PC-3 (cell line): ENCODE results near the gene IZUMO1. TPM values are rescaled to one million over a fixed set of nuclear protein-coding genes. Genes with fewer than 3 reads are reported as not detected.

Experiments
- ATAC-seq: fragments of 200-7000 bp; cut with Tn5 transposase; 2 replicates; pipeline ENCODE4 v1.9.1; 2020; ENCODE audit warnings: mild to moderate bottlenecking, moderate library complexity
- BruUV-seq: library from RNA; stranded (reverse); fragments of 400-500 nt; replicated peaks from 2 replicates; lab custom pipeline; 2021; lab: Mats Ljungman, UMichigan
- CTCF ChIA-PET: fragments of 300-600 bp; sonication (Branson Sonifier 250); formaldehyde crosslinking; loops from one replicate; lab custom pipeline; 2022; ENCODE audit warnings: antibody characterized with exemption; lab: Charles Lee
- POLR2A ChIA-PET: fragments of 300-600 bp; sonication (Branson Sonifier 250); formaldehyde crosslinking; loops from one replicate; lab custom pipeline; 2022; ENCODE audit warnings: antibody characterized with exemption; ENCODE audit not compliant: unreplicated experiment; lab: Charles Lee
- DNase-seq: peaks from one replicate; pipeline ENCODE4 v3.0.0-alpha.2; 2015
- H2AFZ ChIP-seq: fragments of 300-600 bp; sonication (generic); 2 replicates; pipeline ENCODE4 v1.6.0; 2016; ENCODE audit warnings: antibody characterized with exemption, low read length
- H3F3A ChIP-seq: fragments of 300-600 bp; sonication (generic); one replicate; pipeline ENCODE4 v1.6.0; 2017; ENCODE audit warnings: antibody characterized with exemption, low read length, control low read depth, mild to moderate bottlenecking; ENCODE audit not compliant: unreplicated experiment
- H3K27ac ChIP-seq: fragments of 300-600 bp; sonication (generic); 2 replicates; pipeline ENCODE4 v1.5.1; 2016; ENCODE audit warnings: mild to moderate bottlenecking, low read length
- H3K27me3 ChIP-seq: fragments of 300-600 bp; sonication (generic); 2 replicates; pipeline ENCODE4 v1.6.1; 2016; ENCODE audit warnings: low read length, mixed read lengths
- H3K36me3 ChIP-seq: fragments of 300-600 bp; sonication (generic); 2 replicates; pipeline ENCODE4 v1.6.1; 2016; ENCODE audit warnings: low read depth, mixed run types, low read length, mixed read lengths
- H3K4me1 ChIP-seq: fragments of 300-600 bp; sonication (generic); 2 replicates; pipeline ENCODE4 v1.5.1; 2016; ENCODE audit warnings: low read length; ENCODE audit not compliant: insufficient read depth
- H3K4me2 ChIP-seq: fragments of 300-600 bp; sonication (generic); 2 replicates; pipeline ENCODE4 v1.6.0; 2016; ENCODE audit warnings: low read length
- H3K4me3 ChIP-seq: fragments of 300-600 bp; sonication (generic); 2 replicates; pipeline ENCODE4 v1.5.1; 2016; ENCODE audit warnings: mild to moderate bottlenecking, low read length, mixed read lengths
- H3K79me2 ChIP-seq: fragments of 300-600 bp; sonication (generic); 2 replicates; pipeline ENCODE4 v1.6.1; 2017; ENCODE audit warnings: low read length, mixed read lengths
- H3K9ac ChIP-seq: fragments of 300-600 bp; sonication (generic); 2 replicates; pipeline ENCODE4 v1.6.0; 2016; ENCODE audit warnings: mild to moderate bottlenecking, low read length
- H3K9me2 ChIP-seq: fragments of 300-600 bp; sonication (generic); replicated peaks from 2 replicates; pipeline ENCODE4 v1.6.1; 2016; ENCODE audit warnings: mixed run types, low read length, mixed read lengths
- H3K9me3 ChIP-seq: fragments of 300-600 bp; sonication (generic); 2 replicates; pipeline ENCODE4 v1.6.1; 2016; ENCODE audit warnings: low read length, mixed read lengths
- H4K20me1 ChIP-seq: fragments of 300-600 bp; sonication (generic); 2 replicates; pipeline ENCODE4 v1.6.1; 2016; ENCODE audit warnings: low read length, mixed read lengths
- CTCF ChIP-seq: fragments of 300-600 bp; sonication (generic); conservative IDR thresholded peaks from 2 replicates; pipeline ENCODE4 v1.5.1; 2017; ENCODE audit warnings: antibody characterized with exemption, low read depth, mild to moderate bottlenecking, low read length
- EZH2 ChIP-seq: fragments of 300-600 bp; sonication (generic); IDR thresholded peaks from one replicate; pipeline ENCODE4 v1.6.1; 2017; ENCODE audit warnings: antibody characterized with exemption, mild to moderate bottlenecking, low read length; ENCODE audit not compliant: unreplicated experiment
- EZH2phosphoT487 ChIP-seq: fragments of 300-600 bp; sonication (generic); IDR thresholded peaks from 2 replicates; pipeline ENCODE4 v1.6.1; 2018; ENCODE audit warnings: mild to moderate bottlenecking, antibody characterized with exemption, low read length, borderline replicate concordance
- intact Hi-C: fragments of 100-400 bp; cut with micrococcal nuclease; formaldehyde crosslinking; loops from 2 replicates; pipeline ENCODE4 v1.9.0; 2023
- total RNA-seq: library from RNA; depleted of rRNA; stranded (reverse); fragments of >200 nt; gene quantifications from 2 replicates; pipeline ENCODE4 v1.2.3, GENCODE V29; 2014

The IZUMO1 gene
- total RNA-seq, 1 experiment from 2014 or later = not detected

GRCh38 chr19:48735031-48735615 lies 11.6 kb downstream of the IZUMO1 start:
- Histone ChIP-seq H3K9me2 (no peaks in the 10 kb centered on the region), H3K36me3 (no peaks in the 10 kb centered on the region), H3K9ac (no peak overlapping the region), H3K4me3 (no peak overlapping the region), H3K27me3 (no peaks in the 10 kb centered on the region), H3K9me3 (no peaks in the 10 kb centered on the region), H3K79me2 (no peaks in the 10 kb centered on the region), H3K4me2 (no peak overlapping the region), H2AFZ (no peak overlapping the region), H3K27ac (no peak overlapping the region), H3F3A (no peaks in the 10 kb centered on the region), H4K20me1 (no peaks in the 10 kb centered on the region), H3K4me1 (no peaks in the 10 kb centered on the region; the same call in 1 of the 2 replicates)
- ChIA-PET POLR2A (no interaction called here), CTCF (no interaction called here)
- no peak for DNase-seq
- intact Hi-C loops = no loop called here
- no TSS peak for BruUV-seq
- TF ChIP-seq CTCF = no peak
- TF ChIP-seq EZH2phosphoT487 = no peak
- TF ChIP-seq EZH2 = no peak
- no peak for ATAC-seq

- POLR2A ChIA-PET = no interaction called here
- Histone ChIP-seq H3K4me1 (no peaks in the 10 kb centered on the region; the same call in 1 of the 2 replicates), H2AFZ (no peak overlapping the region), H4K20me1 (no peaks in the 10 kb centered on the region), H3K4me2 (no peak overlapping the region), H3K36me3 (no peaks in the 10 kb centered on the region), H3K27ac (no peak overlapping the region), H3K9me2 (no peaks in the 10 kb centered on the region), H3K4me3 (no peak overlapping the region), H3K9me3 (no peaks in the 10 kb centered on the region), H3K79me2 (no peaks in the 10 kb centered on the region), H3K27me3 (no peaks in the 10 kb centered on the region), H3K9ac (no peak overlapping the region), H3F3A (no peaks in the 10 kb centered on the region)
- CTCF ChIA-PET = no interaction called here
- DNase-seq = no peak
- ATAC-seq = no peak
- BruUV-seq = no TSS peak
- intact Hi-C loops = no loop called here
- TF ChIP-seq EZH2 (no peak), EZH2phosphoT487 (no peak), CTCF (no peak)
Observed at GRCh38 chr19:48734625-48735024, 12.1 kb downstream of the IZUMO1 start.

- Histone ChIP-seq H2AFZ (no peak overlapping the region), H3F3A (no peaks in the 10 kb centered on the region), H3K9me2 (no peaks in the 10 kb centered on the region), H3K9me3 (no peaks in the 10 kb centered on the region), H3K4me3 (no peak overlapping the region), H3K79me2 (no peaks in the 10 kb centered on the region), H3K36me3 (no peaks in the 10 kb centered on the region), H3K4me1 (no peaks in the 10 kb centered on the region), H3K27me3 (no peaks in the 10 kb centered on the region), H3K4me2 (no peak overlapping the region), H3K9ac (no peak overlapping the region), H4K20me1 (no peaks in the 10 kb centered on the region), H3K27ac (no peak overlapping the region)
- no peak for TF ChIP-seq CTCF
- ChIA-PET CTCF (no interaction called here), POLR2A (no interaction called here)
- intact Hi-C loops = no loop called here
- DNase-seq (no peak), ATAC-seq (no peak)
- no TSS peak for BruUV-seq
Observed at GRCh38 chr19:48731452-48731851, 15.3 kb downstream of the IZUMO1 start.
